Measurements from ENCODE around the gene TICAM2. TPM values are rescaled to one million over a fixed set of nuclear protein-coding genes. Genes with fewer than 3 reads are reported as not detected.

The TICAM2 gene
- total and polyA plus RNA-seq, 8 donors = 1.4 to 9.9 (median 2.4) TPM; not detected in 3

DNA sequence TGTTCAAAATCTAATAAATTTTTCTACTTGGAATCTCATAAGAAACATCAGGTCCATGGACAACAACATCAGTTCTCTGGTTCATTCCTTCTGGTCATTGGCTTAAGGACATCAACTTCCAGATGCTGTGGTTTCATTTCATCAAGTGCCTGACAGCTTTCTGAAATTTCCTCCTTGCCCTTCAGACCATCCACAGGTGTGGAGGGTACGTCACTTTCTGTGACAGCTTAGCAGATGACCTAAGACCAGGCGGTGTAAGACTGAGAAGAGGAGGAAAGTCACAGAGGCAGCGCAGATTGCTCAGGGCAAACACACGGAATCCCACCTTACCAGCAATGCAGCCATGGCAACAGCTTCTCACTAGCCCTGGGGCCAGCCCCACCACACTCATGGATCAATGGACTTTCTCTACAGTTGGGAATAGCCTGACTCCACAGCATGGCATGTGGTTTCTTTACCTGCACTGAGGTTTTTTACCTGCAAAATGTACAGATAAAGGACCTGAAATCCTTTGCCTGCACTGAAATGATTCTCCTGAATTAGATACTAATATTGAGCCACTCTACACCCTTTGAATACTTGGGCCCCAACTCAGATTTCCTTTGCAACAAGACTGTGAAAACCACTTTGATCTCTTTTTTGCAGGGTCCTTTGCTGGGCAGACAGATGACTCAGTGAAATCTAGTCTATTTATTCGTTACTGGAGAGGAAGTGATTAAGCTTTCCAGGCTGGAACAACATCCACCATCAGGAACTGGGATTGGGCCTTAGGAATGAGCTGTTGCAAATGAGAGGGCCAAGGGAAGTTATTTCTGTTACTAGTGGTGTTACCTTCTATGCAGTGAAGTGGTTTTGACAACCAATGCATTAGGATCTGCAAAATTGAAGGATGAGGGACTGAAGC is 26.9 kb downstream of the TICAM2 start:
- no peak overlapping the region for H3K27ac ChIP-seq
- H3K4me3 ChIP-seq = no peak overlapping the region
- intact Hi-C loops (cut with DNase I; ENCODE audit: low total_unique reads) = no loop called here
- no peaks in the 10 kb centered on the region for H3K27me3 ChIP-seq
- 76 to 88% (median 84%) methylated on average over 5 of the region's 5 CpGs for WGBS, 5 donors
- peaks cover 0 to 2% (median 2%) of the 10 kb centered on the region in 4 donors for H3K36me3 ChIP-seq
- H3K9me3 ChIP-seq = no peaks in the 10 kb centered on the region
- DNase-seq = no peak
- H3K4me1 ChIP-seq = peaks cover 0 to 7% (median 0%) of the 10 kb centered on the region in 4 donors
- TF ChIP-seq, protein P1, sequence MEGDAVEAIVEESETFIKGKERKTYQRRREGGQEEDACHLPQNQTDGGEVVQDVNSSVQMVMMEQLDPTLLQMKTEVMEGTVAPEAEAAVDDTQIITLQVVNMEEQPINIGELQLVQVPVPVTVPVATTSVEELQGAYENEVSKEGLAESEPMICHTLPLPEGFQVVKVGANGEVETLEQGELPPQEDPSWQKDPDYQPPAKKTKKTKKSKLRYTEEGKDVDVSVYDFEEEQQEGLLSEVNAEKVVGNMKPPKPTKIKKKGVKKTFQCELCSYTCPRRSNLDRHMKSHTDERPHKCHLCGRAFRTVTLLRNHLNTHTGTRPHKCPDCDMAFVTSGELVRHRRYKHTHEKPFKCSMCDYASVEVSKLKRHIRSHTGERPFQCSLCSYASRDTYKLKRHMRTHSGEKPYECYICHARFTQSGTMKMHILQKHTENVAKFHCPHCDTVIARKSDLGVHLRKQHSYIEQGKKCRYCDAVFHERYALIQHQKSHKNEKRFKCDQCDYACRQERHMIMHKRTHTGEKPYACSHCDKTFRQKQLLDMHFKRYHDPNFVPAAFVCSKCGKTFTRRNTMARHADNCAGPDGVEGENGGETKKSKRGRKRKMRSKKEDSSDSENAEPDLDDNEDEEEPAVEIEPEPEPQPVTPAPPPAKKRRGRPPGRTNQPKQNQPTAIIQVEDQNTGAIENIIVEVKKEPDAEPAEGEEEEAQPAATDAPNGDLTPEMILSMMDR (IDR thresholded peaks at IDR 0.05) = no peak
- TF ChIP-seq POLR2AphosphoS5 (IDR thresholded peaks at IDR 0.05) (no peak), POLR2A (IDR thresholded peaks at IDR 0.05) (no peak), EP300 (IDR thresholded peaks at IDR 0.05) (no peak)

DNA sequence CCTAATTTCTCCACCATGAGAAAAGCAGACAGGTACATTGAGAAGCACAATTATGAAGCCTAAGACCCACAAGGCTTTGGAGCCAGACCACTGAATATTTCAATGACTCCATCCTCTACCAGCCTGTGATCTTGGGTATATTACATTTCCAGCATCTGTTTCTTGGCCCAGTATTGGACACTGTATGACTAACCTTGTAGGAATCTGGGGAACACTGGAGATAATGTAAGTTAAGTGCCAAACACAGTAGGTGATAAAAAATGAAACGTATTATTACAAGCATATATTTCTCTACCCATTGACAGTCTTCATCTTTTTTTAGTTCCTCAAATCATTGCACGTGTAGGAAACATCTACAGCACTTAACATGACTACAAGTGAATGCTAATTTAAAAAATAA is 29.1 kb downstream of the TICAM2 start:
- H3K36me3 ChIP-seq = no peaks in the 10 kb centered on the region
- peaks cover 0 to 7% (median 0%) of the 10 kb centered on the region in 4 donors for H3K4me1 ChIP-seq
- no peak overlapping the region for H3K4me3 ChIP-seq
- TF ChIP-seq POLR2A (IDR thresholded peaks at IDR 0.05) (no peak), EP300 (IDR thresholded peaks at IDR 0.05) (no peak), POLR2AphosphoS5 (IDR thresholded peaks at IDR 0.05) (no peak)
- TF ChIP-seq, protein P1 (IDR thresholded peaks at IDR 0.05) = no peak
- no peak for DNase-seq
- 61 to 70% (median 64%) methylated on average over 2 of the region's 2 CpGs for whole genome bisulfite sequencing, 5 donors
- no peak overlapping the region for H3K27ac ChIP-seq
- H3K27me3 ChIP-seq = no peaks in the 10 kb centered on the region
- no peaks in the 10 kb centered on the region for H3K9me3 ChIP-seq
- intact Hi-C loops (cut with DNase I; ENCODE audit: low total_unique reads) = no loop called here

DNA sequence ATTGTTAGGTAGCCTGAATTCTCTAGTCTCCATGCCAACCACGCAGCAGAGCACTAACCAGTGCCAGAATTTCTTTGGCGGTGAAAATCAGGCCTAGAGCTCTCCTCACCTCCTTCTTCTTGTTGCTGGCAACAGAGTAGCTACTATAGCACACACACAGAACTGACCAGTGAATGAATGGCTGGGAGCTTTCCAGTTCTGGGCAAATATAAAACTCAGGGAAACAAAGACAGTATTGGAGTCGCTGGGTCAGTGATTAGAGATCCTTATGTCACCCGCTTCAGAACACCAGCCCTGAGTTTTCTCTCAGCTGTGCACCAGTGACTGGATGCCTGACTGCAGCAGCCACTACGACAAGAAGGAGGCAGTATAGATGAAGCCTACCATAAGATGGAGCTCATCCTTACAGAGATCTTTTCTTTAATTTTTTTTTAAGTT is 30.8 kb downstream of the TICAM2 start:
- 35 to 57% (median 44%) methylated on average over 5 of the region's 5 CpGs for WGBS, 5 donors
- peak; percentile 51 to 62 for DNase-seq
- no peak for TF ChIP-seq POLR2AphosphoS5 (IDR thresholded peaks at IDR 0.05)
- TF ChIP-seq, protein P1 (IDR thresholded peaks at IDR 0.05) = peak in 1 of 7 experiments; percentile 18
- Histone ChIP-seq H3K27ac (peak overlapping the region in 3 of 5 donors; percentile 6 to 27 (median 11)), H3K27me3 (no peaks in the 10 kb centered on the region), H3K9me3 (no peaks in the 10 kb centered on the region), H3K4me1 (peaks cover 0 to 7% (median 0%) of the 10 kb centered on the region in 4 donors), H3K4me3 (no peak overlapping the region), H3K36me3 (no peaks in the 10 kb centered on the region)
- intact Hi-C loops (cut with DNase I; ENCODE audit: low total_unique reads) = no loop called here

DNA sequence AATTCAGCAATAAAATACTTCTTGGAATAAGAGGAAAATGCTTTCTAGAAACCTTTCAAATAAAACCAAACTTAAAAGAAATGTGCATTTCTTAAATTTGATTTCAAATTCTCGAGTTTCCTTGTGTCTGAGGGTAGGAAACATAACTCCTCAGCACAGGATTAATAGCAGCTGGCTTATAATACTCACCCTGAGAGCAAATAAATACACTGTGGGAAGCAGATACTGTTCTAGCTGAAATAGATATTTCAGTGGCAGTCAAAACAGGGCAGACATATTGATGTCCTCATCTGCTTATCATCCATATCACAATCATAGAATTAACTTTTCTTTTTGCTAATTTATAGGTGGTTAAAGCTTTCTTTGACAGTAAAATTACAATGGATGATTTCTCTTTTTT is 33.6 kb downstream of the TICAM2 start:
- Histone ChIP-seq H3K27ac (no peak overlapping the region), H3K4me3 (no peak overlapping the region), H3K4me1 (peaks cover 0 to 7% (median 0%) of the 10 kb centered on the region in 4 donors), H3K36me3 (no peaks in the 10 kb centered on the region), H3K9me3 (no peaks in the 10 kb centered on the region), H3K27me3 (no peaks in the 10 kb centered on the region)
- WGBS, 5 donors = 71 to 83% (median 77%) methylated on average over 1 of the region's 1 CpG
- intact Hi-C loops (cut with DNase I; ENCODE audit: low total_unique reads) = no loop called here
- no peak for DNase-seq
- TF ChIP-seq, protein P1 (IDR thresholded peaks at IDR 0.05) = no peak
- TF ChIP-seq EP300 (IDR thresholded peaks at IDR 0.05) (no peak), POLR2A (IDR thresholded peaks at IDR 0.05) (no peak), POLR2AphosphoS5 (IDR thresholded peaks at IDR 0.05) (no peak)

Measured in stomach (tissue), 9 donors.